HepG2 (cell line): Measurements from ENCODE around the gene LDAH. TPM values are rescaled to one million over a fixed set of nuclear protein-coding genes. Genes with fewer than 3 reads are reported as not detected.

Experiments used
- BHLHE40 ChIP-seq: IDR thresholded peaks from 2 replicates; pipeline ENCODE4 v1.6.1; 2011; ENCODE audit warnings: low read length, improper control_type of control experiment
- GMEB2 ChIP-seq: IDR thresholded peaks from 2 replicates; pipeline ENCODE4 v1.6.1; 2016; ENCODE audit warnings: missing biosample characterization, missing genetic modification reagents, low read depth
- GTF2F1 ChIP-seq: fragments of 150-350 bp; IDR thresholded peaks from 2 replicates; pipeline ENCODE4 v1.6.1; 2014; ENCODE audit warnings: low read length
- HMGXB3 ChIP-seq: sonication (generic); formaldehyde crosslinking; IDR thresholded peaks from 2 replicates; pipeline ENCODE4 v1.4.0; 2020; ENCODE audit warnings: missing genetic modification reagents, borderline replicate concordance
- HOXD1 ChIP-seq: sonication (generic); formaldehyde crosslinking; IDR thresholded peaks from 2 replicates; pipeline ENCODE4 v1.5.0; 2020; ENCODE audit warnings: missing genetic modification reagents
- MAZ ChIP-seq, 2 experiments: sonication (generic) in 1 of 2; formaldehyde crosslinking in 1 of 2; IDR thresholded peaks; 2 replicates each; pipeline versions ENCODE4 v1.5.0 to v1.6.1; 2012 to 2020; ENCODE audit warnings: low read depth in 2 of 2, mild to moderate bottlenecking in 2 of 2, borderline replicate concordance in 1 of 2, improper control_type of control experiment in 1 of 2, low read length in 1 of 2, missing genetic modification reagents in 1 of 2, moderate library complexity in 1 of 2
- NR2F6 ChIP-seq, 2 experiments: IDR thresholded peaks; 2 replicates each; pipeline ENCODE4 v1.6.1; 2016; ENCODE audit warnings: antibody characterized with exemption in 1 of 2, mild to moderate bottlenecking in 1 of 2
- PPARG ChIP-seq: conservative IDR thresholded peaks from 2 replicates; pipeline ENCODE4 v1.6.1; 2016; ENCODE audit warnings: missing biosample characterization, missing genetic modification reagents
- RXRA ChIP-seq: sonication (generic); formaldehyde crosslinking; IDR thresholded peaks from 2 replicates; pipeline ENCODE4 v1.5.1; 2020; ENCODE audit warnings: missing genetic modification reagents
- SAP130 ChIP-seq: IDR thresholded peaks from 2 replicates; pipeline ENCODE4 v1.6.1; 2016; ENCODE audit warnings: low read depth
- SMAD1 ChIP-seq: sonication (generic); formaldehyde crosslinking; IDR thresholded peaks from 2 replicates; pipeline ENCODE4 v1.4.0; 2020; ENCODE audit warnings: missing genetic modification reagents, low read depth, mild to moderate bottlenecking, borderline replicate concordance
- THAP8 ChIP-seq: sonication (generic); formaldehyde crosslinking; IDR thresholded peaks from 2 replicates; pipeline ENCODE4 v1.5.1; 2020; ENCODE audit warnings: missing genetic modification reagents, mild to moderate bottlenecking, borderline replicate concordance
- USF2 ChIP-seq, 2 experiments: sonication (generic) in 1 of 2; formaldehyde crosslinking in 1 of 2; IDR thresholded peaks; 2 replicates each; pipeline versions ENCODE4 v1.5.1 to v1.6.1; 2011 to 2020; ENCODE audit warnings: borderline replicate concordance in 1 of 2, low read depth in 1 of 2, low read length in 1 of 2, mild to moderate bottlenecking in 1 of 2, missing genetic modification reagents in 1 of 2, moderate library complexity in 1 of 2
- ZNF710 ChIP-seq: sonication (generic); formaldehyde crosslinking; IDR thresholded peaks from 2 replicates; pipeline ENCODE4 v1.5.0; 2020; ENCODE audit warnings: mild to moderate bottlenecking, missing genetic modification reagents, borderline replicate concordance
- ZNF766 ChIP-seq: sonication (generic); formaldehyde crosslinking; IDR thresholded peaks from 2 replicates; pipeline ENCODE4 v1.5.0; 2020; ENCODE audit warnings: missing genetic modification reagents, borderline replicate concordance
- polyA plus RNA-seq, 8 experiments: library from polyadenylated mRNA; depleted of rRNA in 3 of 8; stranded (reverse) in 7 of 8; unstranded in 1 of 8; fragments of >200 nt; fragmentation: Illumina TruSeq in 4 of 8; extraction: Trizol in 4 of 8; gene quantifications; 2 replicates each; pipeline versions ENCODE4 v1.2.1 to v1.2.3, GENCODE V29; 2011 to 2016; ENCODE audit warnings: low read depth in 4 of 8, missing spikeins in 1 of 8, mixed read lengths in 1 of 8; ENCODE audit not compliant: insufficient read depth in 1 of 8
- total RNA-seq, 5 experiments: library from RNA; depleted of rRNA; stranded (reverse); fragments of >200 nt; fragmentation: Illumina TruSeq; extraction: Trizol; gene quantifications; 2 replicates each; pipeline ENCODE4 v1.2.3, GENCODE V29; 2016; ENCODE audit warnings: low read depth in 1 of 5

Gene LDAH
- total and polyA plus RNA-seq, 2 of the 13 experiments (the other 11 are each of a cell fraction or from before 2014, with no cell fraction given), result 28.8 to 46.2 TPM

GRCh38 chr2:20650877-20651730 is 171.8 kb downstream of the LDAH start, which contains the start of gene HS1BP3 (continued):
- 0 out of 2 replicates have a peak, but pooled peaks have one; percentile 57 for TF ChIP-seq GMEB2 (CRISPR knock-in tag)
- no peak for TF ChIP-seq GTF2F1
- TF ChIP-seq USF2 (IDR thresholded peaks at IDR 0.05; ENCODE audit: low read depth, low read length), result peak; percentile 52; the same call in 1 of the 2 replicates
- no peak; the same call in 1 of the 2 replicates for TF ChIP-seq USF2 (CRISPR knock-in tag; IDR thresholded peaks at IDR 0.05; ENCODE audit: borderline replicate concordance)
- peak; percentile 87; the same call in 1 of the 2 replicates for TF ChIP-seq HOXD1
- TF ChIP-seq NR2F6 (IDR thresholded peaks at IDR 0.05), result no peak
- peak; percentile 10; the same call in 1 of the 2 replicates for TF ChIP-seq NR2F6 (CRISPR knock-in tag; IDR thresholded peaks at IDR 0.05)
- peak; percentile 72 for TF ChIP-seq SMAD1 (CRISPR knock-in tag)
- TF ChIP-seq ZNF766 (CRISPR knock-in tag), result peak; percentile 90; the same call in 1 of the 2 replicates
- TF ChIP-seq MAZ (IDR thresholded peaks at IDR 0.05; ENCODE audit: borderline replicate concordance, low read depth, low read length), result peak; percentile 87
- peak; percentile 100 for TF ChIP-seq MAZ (CRISPR knock-in tag; IDR thresholded peaks at IDR 0.05; ENCODE audit: low read depth)
- 0 out of 2 replicates have a peak, but pooled peaks have one; percentile 42 for TF ChIP-seq ZNF710
- peak; percentile 97 for TF ChIP-seq BHLHE40
- peak; percentile 89 for TF ChIP-seq SAP130 (CRISPR knock-in tag)
- TF ChIP-seq RXRA, result peak; percentile 78; the same call in 1 of the 2 replicates
- peak; percentile 40; the same call in 1 of the 2 replicates for TF ChIP-seq PPARG (CRISPR knock-in tag)
- no peak for TF ChIP-seq THAP8 (CRISPR knock-in tag)
- TF ChIP-seq HMGXB3, result 0 out of 2 replicates have a peak, but pooled peaks have one; percentile 19
